K562 (cell line): Measurements from ENCODE around the gene PACC1. TPM values are rescaled to one million over a fixed set of nuclear protein-coding genes. Genes with fewer than 3 reads are reported as not detected.

Source experiments
- ATAC-seq: fragments of 200-7000 bp; cut with Tn5 transposase; 3 replicates; pipeline ENCODE4 v1.9.1; 2020; ENCODE audit warnings: moderate library complexity
- BruUV-seq: library from RNA; stranded (reverse); fragments of 400-500 nt; replicated peaks from 2 replicates; lab custom pipeline; 2021; lab: Mats Ljungman, UMichigan
- CTCF ChIA-PET: fragments of 300-600 bp; formaldehyde crosslinking; extraction: SDS; loops from one replicate; lab custom pipeline; 2021; ENCODE audit warnings: low intra/inter-chr PET ratio; lab: Yijun Ruan, JAX
- POLR2A ChIA-PET: fragments of 300-600, 350-650 bp; sonication (Branson Sonifier 250); formaldehyde crosslinking; extraction: SDS; loops from one replicate; lab custom pipeline; 2021; ENCODE audit warnings: antibody characterized with exemption, inconsistent platforms; lab: Yijun Ruan, JAX
- DNase-seq, 4 experiments: peaks; one replicate each; pipeline versions ENCODE4 v3.0.0 to v3.0.0-alpha.2; 2011 to 2018; ENCODE audit warnings: low spot score in 3 of 4, mixed read lengths in 3 of 4; ENCODE audit errors: extremely low read depth in 1 of 4
- FAIRE-seq: peaks from 2 replicates; lab custom pipeline; 2011; peaks lifted over from hg19 to GRCh38; lab: Jason Lieb, UNC
- H2AFZ ChIP-seq: 2 replicates; pipeline ENCODE4 v1.6.0; 2011; ENCODE audit warnings: low read depth, low read length, control low read depth, inconsistent platforms
- H3K27ac ChIP-seq: fragments of 200-600 bp; 3 replicates; pipeline ENCODE4 v1.8.0; 2011; ENCODE audit warnings: low read depth, mild to moderate bottlenecking, control low read depth, inconsistent platforms, low read length, moderate library complexity, mixed read lengths; ENCODE audit errors: extremely low read depth
- H3K27me3 ChIP-seq, 2 experiments: fragments of 300-600 bp in 1 of 2; 2 replicates in 1 of 2; 3 replicates in 1 of 2; pipeline versions ENCODE4 v1.6.0 to v1.8.0; 2011; ENCODE audit warnings: inconsistent platforms in 2 of 2, low read length in 2 of 2, mild to moderate bottlenecking in 1 of 2, mixed read lengths in 1 of 2, moderate library complexity in 1 of 2; ENCODE audit not compliant: control insufficient read depth in 2 of 2, insufficient read depth in 2 of 2
- H3K36me3 ChIP-seq: fragments of 300-600 bp; 3 replicates; pipeline ENCODE4 v1.8.0; 2011; ENCODE audit warnings: mild to moderate bottlenecking, low read length, inconsistent platforms; ENCODE audit not compliant: control insufficient read depth, insufficient read depth
- H3K4me1 ChIP-seq, 2 experiments: fragments of 200-600 bp in 1 of 2; replicated peaks in 1 of 2; 2 replicates in 1 of 2; 3 replicates in 1 of 2; pipeline versions ENCODE4 v1.5.1 to v1.8.0; 2011; ENCODE audit warnings: inconsistent platforms in 2 of 2, low read length in 2 of 2, mild to moderate bottlenecking in 1 of 2, mixed read lengths in 1 of 2, moderate library complexity in 1 of 2; ENCODE audit not compliant: control insufficient read depth in 2 of 2, insufficient read depth in 2 of 2
- H3K4me2 ChIP-seq: 2 replicates; pipeline ENCODE4 v1.6.1; 2011; ENCODE audit warnings: low read length, control low read depth, inconsistent platforms, mixed read lengths; ENCODE audit not compliant: insufficient read depth
- H3K4me3 ChIP-seq: fragments of 200-600 bp; sonication (generic), shearing (Covaris generic); 2 replicates; pipeline ENCODE4 v1.5.1; 2016; ENCODE audit warnings: control low read depth, inconsistent platforms
- H3K79me2 ChIP-seq: fragments of 200-600 bp; 3 replicates; pipeline ENCODE4 v1.8.0; 2011; ENCODE audit warnings: low read length, inconsistent platforms; ENCODE audit not compliant: control insufficient read depth, insufficient read depth
- H3K9ac ChIP-seq, 2 experiments: 2 replicates each; pipeline versions ENCODE4 v1.6.0 to v1.6.1; 2011; ENCODE audit warnings: low read depth in 2 of 2, low read length in 2 of 2, control low read depth in 1 of 2, inconsistent platforms in 1 of 2, mild to moderate bottlenecking in 1 of 2, mixed read lengths in 1 of 2; ENCODE audit not compliant: insufficient read depth in 1 of 2
- H3K9me1 ChIP-seq: one replicate; pipeline ENCODE4 v1.6.0; 2011; ENCODE audit warnings: inconsistent platforms, mild to moderate bottlenecking, low read length, moderate library complexity; ENCODE audit not compliant: control insufficient read depth, insufficient read depth
- H3K9me3 ChIP-seq: replicated peaks from 2 replicates; pipeline ENCODE4 v1.5.1; 2011; ENCODE audit warnings: low read depth, low read length, inconsistent platforms; ENCODE audit not compliant: control insufficient read depth, insufficient read depth
- H4K20me1 ChIP-seq: replicated peaks from 2 replicates; pipeline ENCODE4 v1.6.1; 2011; ENCODE audit warnings: low read length, inconsistent platforms, mixed read lengths; ENCODE audit not compliant: control insufficient read depth, insufficient read depth
- CBX3 ChIP-seq, 2 experiments: IDR thresholded peaks; 1 replicate in 1 of 2; 2 replicates in 1 of 2; pipeline ENCODE4 v1.6.1; 2012; ENCODE audit warnings: inconsistent platforms in 2 of 2, low read length in 2 of 2, borderline replicate concordance in 1 of 2, control low read depth in 1 of 2
- E2F6 ChIP-seq, 2 experiments: IDR thresholded peaks; 2 replicates each; pipeline ENCODE4 v1.6.1; 2011; ENCODE audit warnings: borderline replicate concordance in 1 of 2, control low read depth in 1 of 2, low read depth in 1 of 2, low read length in 1 of 2, mild to moderate bottlenecking in 1 of 2, mixed read lengths in 1 of 2, moderate library complexity in 1 of 2; ENCODE audit not compliant: insufficient read depth in 1 of 2, insufficient read length in 1 of 2, poor library complexity in 1 of 2, severe bottlenecking in 1 of 2; ENCODE audit errors: extremely low read depth in 1 of 2
- FOS ChIP-seq: IDR thresholded peaks from 3 replicates; pipeline ENCODE4 v1.6.1; 2011; ENCODE audit not compliant: insufficient read length; ENCODE audit errors: extremely low read depth
- L3MBTL2 ChIP-seq: fragments of 450-650 bp; IDR thresholded peaks from 2 replicates; pipeline ENCODE4 v1.6.1; 2016; ENCODE audit warnings: mild to moderate bottlenecking, moderate library complexity
- RBM25 ChIP-seq: fragments of 200-400 bp; formaldehyde crosslinking; IDR thresholded peaks from 2 replicates; pipeline ENCODE4 v1.6.1; 2018; ENCODE audit warnings: low read length, low read depth, moderate library complexity; ENCODE audit not compliant: severe bottlenecking
- ZBTB2 ChIP-seq: fragments of 450-650 bp; IDR thresholded peaks from 2 replicates; pipeline ENCODE4 v1.6.1; 2016; ENCODE audit warnings: antibody characterized with exemption
- ZNF146 ChIP-seq: IDR thresholded peaks from one replicate; pipeline ENCODE4 v1.6.1; 2018; ENCODE audit warnings: missing compliant biosample characterization; ENCODE audit not compliant: unreplicated experiment
- ZNF561 ChIP-seq: fragments of 450-650 bp; formaldehyde crosslinking; conservative IDR thresholded peaks from 2 replicates; pipeline ENCODE4 v1.4.0; 2020; ENCODE audit warnings: mild to moderate bottlenecking, moderate library complexity
- WGBS: fragments of 100-300 bp; shearing (Covaris generic); methylation state at CpG from one replicate; pipeline ENCODE4 v1.1.6; 2016; ENCODE audit warnings: low coverage, mixed read lengths; ENCODE audit not compliant: insufficient coverage; ENCODE audit errors: missing lambda C conversion rate; 5-methylcytosine and 5-hydroxymethylcytosine counted together
- in situ Hi-C: fragments of 300-500 bp; cut with MboI; formaldehyde crosslinking; loops from 4 replicates; pipeline ENCODE4 v1.15.0; 2018; ENCODE audit warnings: inconsistent platforms, mixed read lengths
- intact Hi-C: fragments of 100-400 bp; cut with micrococcal nuclease; formaldehyde crosslinking; loops from 2 replicates; pipeline ENCODE4 v1.14.2; 2022
- polyA plus RNA-seq, 8 experiments: library from polyadenylated mRNA; depleted of rRNA in 4 of 8; stranded (reverse) in 5 of 8; unstranded in 3 of 8; fragments of >200 nt; fragmentation: Nextera tagmentation in 2 of 8; fragmentation: Illumina TruSeq in 1 of 8; extraction: Ambion mirVana in 2 of 8; extraction: Trizol in 1 of 8; gene quantifications; 2 replicates each; pipeline versions ENCODE4 v1.2.1 to v1.2.3, GENCODE V29; 2011 to 2014; ENCODE audit warnings: inconsistent platforms in 1 of 8, missing spikeins in 1 of 8
- total RNA-seq, 7 experiments: library from RNA; depleted of rRNA in 6 of 7; stranded (reverse); fragments of >200 nt in 6 of 7; fragmentation: Illumina TruSeq in 2 of 7; extraction: Trizol in 2 of 7; gene quantifications; 2 replicates each; pipeline versions ENCODE4 v1.2.1 to v1.2.3, GENCODE V29; 2011 to 2021; ENCODE audit warnings: low replicate concordance in 1 of 7

The PACC1 gene
- total and polyA plus RNA-seq, 9 of the 15 experiments (the other 6 are each of a cell fraction or from before 2014, with no cell fraction given): 7.1 to 19.3 (median 14.9) TPM

- Histone ChIP-seq H3K4me3 (no peak overlapping the region), H3K9ac (no peak overlapping the region), H3K4me2 (no peak overlapping the region), H3K27me3 (peaks cover 10 to 31% of the 10 kb centered on the region in 2 experiments; a peak in 3 of 5 replicates), H3K4me1 (peaks cover 0 to 10% of the 10 kb centered on the region in 2 experiments; a peak in 3 of 5 replicates), H3K36me3 (no peaks in the 10 kb centered on the region), H3K9me3 (peaks cover 4% of the 10 kb centered on the region), H3K9me1 (peaks cover 2% of the 10 kb centered on the region), H2AFZ (no peak overlapping the region), H3K79me2 (no peaks in the 10 kb centered on the region), H3K27ac (no peak overlapping the region), H4K20me1 (no peaks in the 10 kb centered on the region)
- intact Hi-C loops (loop anchor here (5.0 kb wide), 3 partner anchors 92 to 762 kb away; no protein-coding TSS in a partner anchor), in situ Hi-C loops (loop anchor here (5.0 to 10.0 kb wide), 2 partner anchors 387 to 525 kb away; no protein-coding TSS in a partner anchor)
- DNase-seq (no peak), FAIRE-seq (no peak), ATAC-seq (no peak)
- ChIA-PET POLR2A (interaction anchor here (0.5 kb wide), 1 partner anchor 327 kb away, joined by 4 read pairs; no protein-coding TSS in a partner anchor), CTCF (interaction anchor here (1.1 kb wide), 1 partner anchor 536 kb away, joined by 3 read pairs; no protein-coding TSS in a partner anchor)
- WGBS: 16% methylated on average over 5 of the region's 5 CpGs
- BruUV-seq: no TSS peak
- TF ChIP-seq ZNF561 (CRISPR knock-in tag) (no peak), RBM25 (peak; percentile 22), ZNF146 (peak; percentile 68)
Observed at GRCh38 chr1:212459656-212460055, 45.0 kb upstream of the PACC1 start.

- Histone ChIP-seq H3K4me3 (no peak overlapping the region), H3K4me1 (peaks cover 0 to 5% of the 10 kb centered on the region in 2 experiments; a peak in 2 of 5 replicates), H3K36me3 (no peaks in the 10 kb centered on the region), H3K79me2 (no peaks in the 10 kb centered on the region), H3K9me3 (peaks cover 4% of the 10 kb centered on the region), H2AFZ (peak overlapping the region; percentile 75), H3K9me1 (peaks cover 2% of the 10 kb centered on the region), H3K9ac (no peak overlapping the region), H3K4me2 (no peak overlapping the region), H3K27me3 (peaks cover 10 to 25% of the 10 kb centered on the region in 2 experiments; a peak in 3 of 5 replicates), H3K27ac (no peak overlapping the region), H4K20me1 (no peaks in the 10 kb centered on the region)
- DNase-seq (peak; percentile 66 to 74 (median 70)), FAIRE-seq (no peak), ATAC-seq (peak; percentile 71)
- no CpG with 5 or more reads among the region's 1 CpG for WGBS
- CTCF ChIA-PET: interaction anchor here (0.5 to 1.4 kb wide), 5 partner anchors 191 to 533 kb away, joined by 3 to 7 read pairs (median 3); no protein-coding TSS in a partner anchor
- POLR2A ChIA-PET: interaction anchor here (0.6 to 1.8 kb wide), 3 partner anchors 52 to 424 kb away, joined by 3 to 5 read pairs (median 4); partner anchors contain the start of genes DTL and INTS7
- in situ Hi-C loops (loop anchor here (5.0 kb wide), 1 partner anchor 387 kb away; no protein-coding TSS in a partner anchor), intact Hi-C loops (loop anchor here (5.0 kb wide), 3 partner anchors 92 to 762 kb away; no protein-coding TSS in a partner anchor)
- no TSS peak for BruUV-seq
- peak in 1 of 2 experiments; percentile 72; a peak in 1 of 3 replicates for TF ChIP-seq CBX3 (IDR thresholded peaks at IDR 0.05; ENCODE audit: borderline replicate concordance in 1 of 2, low read length in 2 of 2)
- TF ChIP-seq ZBTB2: no peak
- peak; percentile 92 for TF ChIP-seq L3MBTL2
- no peak for TF ChIP-seq FOS
- peak; percentile 54 to 89 for TF ChIP-seq E2F6 (IDR thresholded peaks at IDR 0.05; ENCODE audit: borderline replicate concordance in 1 of 2, extremely low read depth in 1 of 2, insufficient read depth in 1 of 2, insufficient read length in 1 of 2, low read depth in 1 of 2, low read length in 1 of 2, poor library complexity in 1 of 2, severe bottlenecking in 1 of 2)
Observed at GRCh38 chr1:212458817-212459216, 44.1 kb upstream of the PACC1 start.
